ENCODE data around the gene HIVEP3.

DNA sequence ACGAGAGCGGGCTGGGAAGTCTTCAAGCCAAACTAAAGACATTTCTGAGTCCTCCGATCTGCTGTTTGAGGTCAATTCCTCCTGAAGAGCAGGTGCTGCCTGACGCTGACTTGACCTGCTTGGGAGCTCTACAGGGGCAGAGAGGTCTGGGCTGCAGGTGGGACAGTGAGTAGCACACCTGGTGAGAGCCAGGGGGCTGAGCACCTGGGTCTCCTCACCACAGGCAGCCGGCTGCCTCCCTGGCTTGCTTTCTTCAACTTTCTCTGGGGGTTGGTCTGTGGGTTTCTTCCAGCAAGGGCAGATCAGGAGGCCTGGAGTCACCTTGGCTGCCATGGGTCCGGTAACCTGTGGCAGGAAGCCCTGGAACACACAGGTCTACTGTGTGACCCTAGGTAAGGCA is 326.8 kb downstream of the HIVEP3 start:
- TF ChIP-seq CTCF (IDR thresholded peaks at IDR 0.05): no peak
- TF ChIP-seq POLR2A (IDR thresholded peaks at IDR 0.05): no peak
